HG02840 (cell line): ENCODE data around the gene ALK.

Source experiments
- ATAC-seq: cut with Tn5 transposase; IDR thresholded peaks from one replicate; pipeline ENCODE4 v1.9.1; 2021; ENCODE audit warnings: mild to moderate bottlenecking, moderate library complexity, moderate number of reproducible peaks; ENCODE audit not compliant: unreplicated experiment, low FRiP score

ALK gene

DNA sequence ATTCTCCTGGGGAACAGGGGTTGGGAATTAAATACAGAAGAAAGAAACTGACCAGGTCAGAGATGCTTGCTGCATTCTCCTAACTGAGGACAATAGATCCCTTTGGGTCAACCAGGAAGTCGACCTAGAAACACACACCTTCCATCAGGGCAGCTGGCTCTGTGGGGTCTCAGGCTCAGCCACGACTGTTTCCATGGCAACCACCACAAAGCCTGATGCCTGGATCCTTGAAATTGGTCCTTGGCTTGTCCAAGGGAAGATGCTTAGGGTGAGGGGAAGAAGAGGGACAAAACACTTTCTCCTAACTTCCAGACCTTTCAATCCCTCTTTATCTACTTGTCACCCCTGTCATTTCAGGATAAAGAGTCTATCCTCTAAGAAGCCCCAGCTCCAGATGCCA, 194.4 kb downstream of the ALK start:
- ATAC-seq, result no peak

GRCh38 chr2:29725610-29726009, 195.8 kb downstream of the ALK start:
- no peak for ATAC-seq

DNA sequence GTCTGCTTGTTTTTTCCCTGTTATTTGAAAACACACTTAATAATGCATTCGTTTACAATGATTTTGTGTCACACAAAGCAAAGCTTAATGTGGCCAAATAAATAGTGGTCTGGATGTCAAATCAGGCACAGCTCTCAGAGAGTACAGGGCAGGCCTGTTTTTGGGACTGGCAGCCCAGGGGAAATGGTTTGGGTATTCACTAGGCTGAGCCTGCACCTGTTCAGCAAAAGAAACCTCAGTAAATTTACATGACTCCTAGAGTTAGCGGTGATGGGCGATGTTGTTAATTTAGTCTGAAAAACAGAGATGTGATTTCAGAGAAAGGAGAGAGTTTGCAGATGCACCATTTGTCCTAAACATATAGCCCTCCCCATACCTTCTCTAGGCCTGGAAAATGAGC, 197.1 kb downstream of the ALK start:
- no peak for ATAC-seq

- peak; percentile 86 for ATAC-seq
Observed at GRCh38 chr2:29723255-29724001, 198.0 kb downstream of the ALK start.

DNA sequence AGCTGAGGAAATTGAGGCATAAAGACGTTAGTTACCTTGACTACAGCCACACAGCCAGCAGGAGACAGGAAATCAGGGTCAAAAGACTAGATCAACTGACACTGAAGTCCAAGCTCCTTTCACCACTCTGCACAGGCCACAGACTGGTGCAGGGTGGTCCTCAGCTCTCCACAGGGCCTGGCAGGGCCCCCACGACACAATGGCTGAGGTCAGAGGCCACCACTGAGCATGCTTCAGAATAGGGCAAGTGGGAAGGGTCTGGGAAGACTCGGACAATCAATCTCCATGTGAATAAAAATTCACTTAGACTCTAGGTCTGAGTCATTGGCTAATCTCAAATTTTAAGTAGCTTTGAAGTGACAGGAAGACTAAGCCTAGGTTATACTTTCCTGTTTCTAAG, 201.7 kb downstream of the ALK start:
- no peak for ATAC-seq

DNA sequence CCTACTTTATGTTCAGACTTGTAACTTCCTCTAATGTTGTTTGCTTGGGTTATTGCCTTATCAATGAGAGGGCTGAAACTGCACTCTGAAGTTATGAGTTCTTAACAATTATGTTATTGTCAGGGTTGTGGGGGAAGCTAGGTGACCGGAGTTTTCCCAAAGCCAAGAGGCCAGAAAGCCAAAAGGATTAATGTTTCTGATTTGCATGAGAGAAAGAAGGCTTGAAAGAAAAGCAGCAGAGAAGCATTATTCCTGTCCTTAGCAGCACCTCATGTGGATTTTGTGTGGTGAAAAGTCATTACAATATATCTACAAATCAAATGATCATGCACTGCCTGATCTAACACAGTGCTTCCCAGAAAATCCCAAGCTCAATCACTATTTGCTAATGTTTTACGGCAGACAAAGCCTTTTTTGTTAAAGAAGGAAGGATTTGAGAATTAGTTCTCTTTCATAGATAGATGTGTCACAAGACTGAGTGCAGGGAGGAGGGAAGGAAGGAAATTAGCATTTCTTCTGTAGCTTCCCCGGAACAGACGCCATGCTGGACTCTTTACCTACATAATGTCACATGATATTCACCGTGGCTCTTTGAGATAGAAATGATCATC, 203.2 kb downstream of the ALK start:
- no peak for ATAC-seq

DNA sequence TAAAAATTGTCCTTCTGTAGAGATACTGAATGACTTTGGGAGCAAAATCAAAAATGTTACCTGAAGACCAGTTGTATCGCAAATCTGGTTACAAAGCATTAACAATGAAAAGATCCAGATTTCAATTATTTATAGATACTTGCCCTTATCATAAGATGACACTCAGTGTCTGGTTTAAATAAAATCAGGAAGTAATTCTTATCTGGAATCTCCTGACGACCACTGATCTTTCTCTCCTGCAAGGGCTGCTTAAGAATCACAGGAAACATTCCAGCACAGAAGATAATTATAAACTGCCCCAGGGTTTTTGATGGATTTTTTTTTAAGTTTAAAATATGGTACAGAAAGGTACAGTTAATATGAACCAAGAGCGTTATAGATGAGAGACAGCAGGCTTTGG, 205.7 kb downstream of the ALK start:
- ATAC-seq, result no peak

DNA sequence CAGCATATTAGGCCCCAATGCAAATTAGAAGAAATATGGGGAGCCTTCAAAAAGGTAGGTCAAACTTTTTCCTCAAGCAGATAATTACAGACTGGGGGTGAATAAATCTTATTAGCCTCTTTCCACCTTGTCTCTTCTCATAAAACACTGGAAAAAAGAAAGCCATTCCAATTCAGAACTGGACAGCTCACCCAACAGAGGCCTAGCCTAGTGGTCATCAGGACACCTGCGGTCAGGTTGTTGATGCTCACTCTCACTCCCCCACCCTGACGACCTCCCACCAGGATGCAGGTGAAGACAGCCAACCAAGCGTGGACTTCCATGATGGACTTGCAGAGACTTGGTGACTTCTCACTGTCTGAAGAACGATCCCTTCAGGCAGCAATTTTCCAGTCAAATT, 207.1 kb downstream of the ALK start:
- no peak for ATAC-seq

DNA sequence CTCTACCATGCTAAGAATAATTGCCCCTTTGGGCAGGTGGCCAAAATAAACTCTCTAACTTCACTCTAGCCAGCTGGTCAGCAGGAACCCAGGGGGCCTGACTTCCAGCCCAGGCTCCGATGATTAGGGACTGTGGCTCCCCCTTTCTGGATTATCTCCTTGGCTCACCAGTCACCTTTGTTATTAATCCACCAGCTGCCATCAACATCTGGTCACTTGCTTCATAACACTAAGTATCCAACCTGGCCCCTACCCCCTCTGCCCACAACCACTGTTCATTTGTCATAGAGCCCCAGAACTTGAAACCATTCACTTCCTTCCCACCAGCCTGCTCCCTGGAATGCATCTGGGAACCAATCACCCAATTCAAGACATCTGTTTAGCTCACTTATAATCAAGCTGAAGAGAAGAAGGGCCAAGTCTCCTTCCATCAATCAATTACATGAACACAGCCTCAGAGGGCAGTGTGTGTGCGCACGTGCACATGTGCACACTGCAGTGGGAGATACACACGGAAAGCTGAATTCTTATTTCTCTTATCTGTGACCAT, 215.1 kb downstream of the ALK start:
- no peak for ATAC-seq

DNA sequence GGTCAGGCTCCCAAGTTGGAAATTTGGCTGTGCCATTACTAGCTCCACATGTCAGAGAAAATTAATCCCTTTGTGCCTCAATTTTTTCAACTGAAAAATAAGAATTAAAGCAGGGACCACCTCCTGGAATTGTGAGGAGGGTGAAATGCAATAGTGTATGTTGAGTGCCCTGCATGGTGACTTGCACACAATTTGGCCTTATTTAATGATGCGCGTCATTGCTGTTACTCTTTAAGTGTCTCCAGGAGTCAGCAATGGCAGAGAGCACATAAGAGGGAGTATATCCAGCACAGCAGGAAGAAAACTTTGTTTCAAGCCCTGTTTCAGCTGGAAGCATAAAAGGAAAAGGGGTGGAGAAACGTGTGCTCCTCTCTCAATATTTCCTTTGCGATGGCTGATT, 215.8 kb downstream of the ALK start:
- ATAC-seq, result no peak

DNA sequence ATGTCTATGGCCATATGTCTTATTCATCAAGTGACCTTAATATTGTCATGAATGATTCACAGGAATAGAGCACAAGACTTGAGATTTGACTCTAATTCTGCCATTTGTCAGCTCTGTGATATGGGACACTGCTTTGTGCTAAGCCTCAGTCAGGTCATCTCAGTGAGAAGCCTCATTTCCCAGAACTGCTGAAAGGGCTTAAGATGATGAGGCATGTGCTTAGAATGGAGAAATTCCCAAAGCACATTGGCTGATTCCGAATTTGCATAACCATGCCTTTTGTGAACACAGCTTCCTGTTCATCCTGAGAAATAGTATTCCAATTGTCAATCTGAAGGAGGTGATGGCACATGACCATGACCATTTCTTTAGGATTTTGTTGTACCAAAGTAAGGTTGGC, 218.1 kb downstream of the ALK start:
- no peak for ATAC-seq

DNA sequence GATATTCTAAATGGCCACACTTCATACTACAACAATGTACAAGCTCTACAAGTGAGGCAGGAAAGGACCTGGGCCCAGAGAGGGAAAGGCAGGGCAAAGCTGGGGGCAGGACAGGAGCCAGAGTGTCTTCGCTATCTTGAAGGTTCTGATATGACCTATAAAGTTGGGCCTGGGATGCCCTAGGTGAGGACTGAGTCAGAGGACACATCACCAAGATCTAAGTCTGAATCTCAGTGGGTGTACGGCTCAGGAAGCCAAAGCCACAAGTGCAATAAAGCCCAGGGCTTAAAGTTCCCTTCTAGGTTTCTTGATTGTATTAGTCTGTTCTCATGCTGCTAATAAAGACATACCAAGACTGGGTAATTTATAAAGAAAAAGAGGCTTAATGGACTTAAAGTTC, 219.1 kb downstream of the ALK start:
- ATAC-seq, result no peak

GRCh38 chr2:29700560-29700959, 220.8 kb downstream of the ALK start:
- ATAC-seq, result no peak

DNA sequence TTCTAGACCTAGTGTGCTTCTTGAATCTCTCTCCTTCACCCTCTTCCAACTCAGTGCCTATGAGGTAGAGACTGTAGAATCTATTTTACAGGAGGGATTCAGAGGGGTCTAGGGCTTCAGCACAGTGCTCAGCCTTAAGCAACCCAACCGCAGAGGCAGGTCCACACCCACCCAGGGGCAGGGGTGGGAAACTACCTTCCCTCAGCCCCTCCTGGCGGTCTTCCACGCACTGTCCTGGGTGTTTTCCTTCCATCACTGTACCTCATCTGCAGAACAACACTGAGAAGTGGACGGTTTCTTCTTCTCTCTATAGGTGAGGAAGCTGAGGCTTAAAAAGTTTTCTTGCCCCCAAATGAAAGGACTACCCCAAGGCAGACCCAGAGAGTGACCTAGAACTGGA, 222.3 kb downstream of the ALK start:
- ATAC-seq, result no peak

DNA sequence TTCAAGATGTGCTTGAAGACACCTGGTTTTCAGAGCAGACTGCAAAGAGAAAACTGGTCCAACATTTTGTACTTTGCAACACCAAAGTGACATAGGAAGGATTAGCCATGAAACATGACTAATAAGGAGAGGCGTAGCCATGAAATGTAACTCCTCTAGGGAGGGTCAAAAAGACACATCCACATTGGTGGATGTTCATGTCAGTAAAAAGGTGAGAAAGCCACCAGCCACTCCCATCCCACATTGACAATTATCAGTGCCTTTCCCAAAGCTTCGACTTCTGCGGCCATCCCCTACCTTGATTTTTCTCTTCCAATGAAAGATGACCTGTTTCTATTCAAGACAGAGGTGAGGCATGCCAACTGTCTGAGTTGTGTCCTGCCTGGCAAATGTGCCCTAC, 223.2 kb downstream of the ALK start:
- no peak for ATAC-seq

- ATAC-seq, result no peak
Observed at GRCh38 chr2:29697715-29698114, 223.7 kb downstream of the ALK start.

DNA sequence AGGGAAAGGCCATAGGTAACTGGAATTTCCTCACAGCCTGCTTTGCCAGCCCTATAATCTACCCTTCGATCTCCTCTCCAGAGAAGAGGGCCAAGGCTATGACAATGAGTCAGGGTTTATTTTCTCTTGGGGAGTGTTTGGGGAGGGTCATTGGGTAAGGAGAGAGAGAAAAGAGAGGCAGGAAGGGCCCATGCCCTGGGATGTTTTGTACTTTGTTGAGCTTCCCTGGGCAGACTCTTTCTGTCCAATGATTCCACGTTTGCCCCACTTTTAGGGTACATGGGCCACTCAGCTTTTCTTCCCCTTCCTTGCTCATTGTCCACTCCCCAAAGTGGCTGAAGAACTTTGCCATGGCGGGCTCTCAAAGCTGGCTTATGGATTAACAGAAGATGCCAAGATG, 224.2 kb downstream of the ALK start:
- ATAC-seq, result no peak

- no peak for ATAC-seq
Observed at GRCh38 chr2:29694741-29695140, 226.6 kb downstream of the ALK start.

- no peak for ATAC-seq
Observed at GRCh38 chr2:29691391-29691950, 229.9 kb downstream of the ALK start.

GRCh38 chr2:29689666-29690065, 231.7 kb downstream of the ALK start:
- ATAC-seq, result no peak

DNA sequence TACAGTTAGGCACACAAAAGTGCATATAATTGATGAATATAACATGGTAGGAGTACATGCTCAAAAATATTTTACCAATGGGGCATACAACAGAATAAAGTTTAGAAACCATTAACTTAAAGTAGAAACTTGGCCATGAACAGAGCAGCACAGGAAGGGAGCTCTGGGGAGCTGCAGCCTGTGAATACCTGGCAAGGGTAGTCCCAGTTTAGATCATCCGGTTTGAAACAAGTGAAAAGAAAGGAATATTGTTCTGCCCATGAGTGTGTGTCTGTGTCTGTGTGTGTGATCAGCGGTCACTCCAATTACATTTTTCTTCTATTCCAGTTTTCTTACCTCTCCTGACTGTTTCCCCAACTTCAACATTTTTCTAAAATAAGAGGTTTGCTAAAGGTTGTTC, 233.0 kb downstream of the ALK start:
- no peak for ATAC-seq

DNA sequence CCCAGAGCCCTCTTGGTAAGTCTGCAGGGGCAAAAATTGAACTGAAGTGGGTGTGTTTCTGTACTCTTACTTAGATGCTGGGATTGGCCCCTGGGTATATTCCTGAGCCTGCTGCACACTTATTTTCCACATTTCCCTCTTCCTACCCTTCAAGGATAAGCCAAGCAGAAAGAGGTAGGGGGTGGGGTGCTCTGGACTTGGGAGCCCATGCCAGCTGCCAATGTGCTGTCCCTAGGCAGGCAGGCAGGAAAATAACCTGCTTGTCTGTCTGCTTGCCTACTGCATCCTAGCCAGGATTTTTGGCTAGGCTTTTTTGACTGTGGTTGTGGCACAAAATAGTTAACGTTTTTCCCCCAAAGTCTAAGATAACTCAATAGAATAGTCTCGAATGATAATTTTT, 234.3 kb downstream of the ALK start:
- no peak for ATAC-seq
